Measurements from ENCODE around the gene ACTL10. TPM values are rescaled to one million over a fixed set of nuclear protein-coding genes. Genes with fewer than 3 reads are reported as not detected.
A peak's percentile ranks its signal among the peaks of the same experiment; 100 is the strongest.

The ACTL10 gene
- total RNA-seq, 2 experiments from 2014 or later: 4.4 to 4.9 TPM

- H3K27ac Mint-ChIP-seq: no peak overlapping the region
These were observed 36.9 kb downstream of the ACTL10 start for GRCh38 chr20:33703498-33704137.

GRCh38 chr20:33704197-33704924, 37.6 kb downstream of the ACTL10 start:
- H3K4me3 Mint-ChIP-seq: no peak overlapping the region
- no peaks in the 10 kb centered on the region for H3K4me1 Mint-ChIP-seq
- ATAC-seq (ENCODE audit: low read depth) (no peak), DNase-seq (no peak)
- peaks cover 5% of the 10 kb centered on the region for H3K36me3 Mint-ChIP-seq
- POLR2A ChIA-PET: interaction anchor here (1.7 kb wide), 1 partner anchor 16 kb away, joined by 5 read pairs; the partner anchor contains the start of gene PXMP4
- peaks cover 2% of the 10 kb centered on the region for H3K9me3 Mint-ChIP-seq
- H3K27ac Mint-ChIP-seq: no peak overlapping the region
- H3K27me3 Mint-ChIP-seq: no peaks in the 10 kb centered on the region

More at GRCh38 chr20:33703498-33704137, 36.9 kb downstream of the ACTL10 start:
- DNase-seq (no peak), ATAC-seq (ENCODE audit: low read depth) (no peak)
- Mint-ChIP-seq H3K4me1 (no peaks in the 10 kb centered on the region), H3K36me3 (peaks cover 5% of the 10 kb centered on the region), H3K27me3 (no peaks in the 10 kb centered on the region), H3K9me3 (peaks cover 2% of the 10 kb centered on the region), H3K4me3 (no peak overlapping the region)
- POLR2A ChIA-PET: interaction anchor here (1.7 kb wide), 1 partner anchor 16 kb away, joined by 5 read pairs; the partner anchor contains the start of gene PXMP4

- Mint-ChIP-seq H3K4me1 (peaks cover 5% of the 10 kb centered on the region), H3K9me3 (no peaks in the 10 kb centered on the region), H3K36me3 (peaks cover 22% of the 10 kb centered on the region), H3K27ac (no peak overlapping the region), H3K27me3 (no peaks in the 10 kb centered on the region), H3K4me3 (no peak overlapping the region)
- DNase-seq (no peak), ATAC-seq (ENCODE audit: low read depth) (no peak)
- POLR2A ChIA-PET: no interaction called here
These were observed 40.9 kb downstream of the ACTL10 start for GRCh38 chr20:33707668-33708067.

- H3K4me1 Mint-ChIP-seq: peaks cover 7% of the 10 kb centered on the region
- H3K27me3 Mint-ChIP-seq: no peaks in the 10 kb centered on the region
- ATAC-seq (ENCODE audit: low read depth) (no peak), DNase-seq (no peak)
- peak overlapping the region; percentile 21 for H3K27ac Mint-ChIP-seq
- POLR2A ChIA-PET: interaction anchor here (0.6 kb wide), 2 partner anchors 14 to 113 kb away, joined by 3 read pairs; no protein-coding TSS in a partner anchor
- no peaks in the 10 kb centered on the region for H3K9me3 Mint-ChIP-seq
- no peak overlapping the region for H3K4me3 Mint-ChIP-seq
- peaks cover 28% of the 10 kb centered on the region for H3K36me3 Mint-ChIP-seq
These were observed 42.7 kb downstream of the ACTL10 start for GRCh38 chr20:33709398-33709797.

- H3K27ac Mint-ChIP-seq: peak overlapping the region; percentile 34
- POLR2A ChIA-PET: no interaction called here
- peaks cover 26% of the 10 kb centered on the region for H3K36me3 Mint-ChIP-seq
- H3K4me3 Mint-ChIP-seq: no peak overlapping the region
- no peaks in the 10 kb centered on the region for H3K9me3 Mint-ChIP-seq
- peaks cover 7% of the 10 kb centered on the region for H3K4me1 Mint-ChIP-seq
- DNase-seq: no peak
- no peak for ATAC-seq (ENCODE audit: low read depth)
- no peaks in the 10 kb centered on the region for H3K27me3 Mint-ChIP-seq
These were observed 43.3 kb downstream of the ACTL10 start for GRCh38 chr20:33709905-33710541.

- no peaks in the 10 kb centered on the region for H3K9me3 Mint-ChIP-seq
- H3K4me1 Mint-ChIP-seq: peaks cover 7% of the 10 kb centered on the region
- ATAC-seq (ENCODE audit: low read depth) (no peak), DNase-seq (no peak)
- H3K27me3 Mint-ChIP-seq: no peaks in the 10 kb centered on the region
- no peak overlapping the region for H3K27ac Mint-ChIP-seq
- POLR2A ChIA-PET: no interaction called here
- H3K36me3 Mint-ChIP-seq: peaks cover 26% of the 10 kb centered on the region
- no peak overlapping the region for H3K4me3 Mint-ChIP-seq
These were observed 44.1 kb downstream of the ACTL10 start for GRCh38 chr20:33710681-33711445.

GRCh38 chr20:33711446-33711738, 44.6 kb downstream of the ACTL10 start:
- Mint-ChIP-seq H3K27ac (no peak overlapping the region), H3K36me3 (peaks cover 26% of the 10 kb centered on the region), H3K9me3 (no peaks in the 10 kb centered on the region), H3K4me1 (peaks cover 10% of the 10 kb centered on the region), H3K27me3 (no peaks in the 10 kb centered on the region), H3K4me3 (no peak overlapping the region)
- POLR2A ChIA-PET: no interaction called here
- no peak for ATAC-seq (ENCODE audit: low read depth)
- no peak for DNase-seq

GRCh38 chr20:33713865-33714367, 47.2 kb downstream of the ACTL10 start:
- POLR2A ChIA-PET: interaction anchor here (1.3 kb wide), 1 partner anchor 23 kb away, joined by 3 read pairs; no protein-coding TSS in a partner anchor
- Mint-ChIP-seq H3K9me3 (no peaks in the 10 kb centered on the region), H3K4me1 (peaks cover 21% of the 10 kb centered on the region), H3K36me3 (peaks cover 30% of the 10 kb centered on the region), H3K27ac (no peak overlapping the region), H3K27me3 (no peaks in the 10 kb centered on the region), H3K4me3 (no peak overlapping the region)
- no peak for DNase-seq
- ATAC-seq (ENCODE audit: low read depth): no peak

GRCh38 chr20:33716498-33716897, 49.8 kb downstream of the ACTL10 start:
- no peak for DNase-seq
- ATAC-seq (ENCODE audit: low read depth): no peak
- H3K36me3 Mint-ChIP-seq: peaks cover 16% of the 10 kb centered on the region
- H3K9me3 Mint-ChIP-seq: no peaks in the 10 kb centered on the region
- H3K27ac Mint-ChIP-seq: no peak overlapping the region
- no peaks in the 10 kb centered on the region for H3K27me3 Mint-ChIP-seq
- POLR2A ChIA-PET: no interaction called here
- H3K4me3 Mint-ChIP-seq: no peak overlapping the region
- H3K4me1 Mint-ChIP-seq: peaks cover 26% of the 10 kb centered on the region

Other genes starting within 250 kb of the ACTL10 start
- gene SNTA1, start 223.2 kb upstream of the ACTL10 start, total RNA-seq: 10 to 100 TPM; 10.1 to 10.6 TPM
- 10 to 100 TPM; 27.7 to 28.4 TPM for gene CBFA2T2, start 176.8 kb upstream of the ACTL10 start, total RNA-seq
- under 1 TPM; 0.39 to 0.43 TPM for gene C20orf144, start 4.6 kb upstream of the ACTL10 start, total RNA-seq
- gene NECAB3, start 7.5 kb downstream of the ACTL10 start, total RNA-seq: 10 to 100 TPM; 36.3 to 37.7 TPM
- gene E2F1, start 19.4 kb downstream of the ACTL10 start, total RNA-seq: 10 to 100 TPM; 62.5 to 68.4 TPM
- 10 to 100 TPM; 13.4 to 19.2 TPM for gene PXMP4, start 53.4 kb downstream of the ACTL10 start, total RNA-seq
- gene ZNF341, start 65.1 kb downstream of the ACTL10 start, total RNA-seq: 1 to 10 TPM; 5.1 to 5.7 TPM
- 10 to 100 TPM; 75.7 to 82.8 TPM for gene CHMP4B, start 144.4 kb downstream of the ACTL10 start, total RNA-seq